ENCODE results near the gene MAST4. TPM values are rescaled to one million over a fixed set of nuclear protein-coding genes. Genes with fewer than 3 reads are reported as not detected.
"Not testable (repeated sequence)": the region's sequence is repeated elsewhere in the genome, so short reads cannot be mapped to it uniquely, and the experiment has no call there.

MAST4 gene
- polyA plus RNA-seq, 2 donors: 18.3 to 22.2 TPM

- 52 to 59% methylated on average over 2 of the region's 2 CpGs for WGBS, 2 donors
- no peaks in the 10 kb centered on the region for H3K9me3 ChIP-seq (ENCODE audit: control insufficient read depth in 2 of 2, insufficient read depth in 1 of 2, low read depth in 1 of 2, low read length in 1 of 2)
- no peak overlapping the region for H3K27ac ChIP-seq (ENCODE audit: low read depth in 2 of 2, low read length in 1 of 2)
These were observed 75.1 kb downstream of the MAST4 start for GRCh38 chr5:66671305-66671704.

DNA sequence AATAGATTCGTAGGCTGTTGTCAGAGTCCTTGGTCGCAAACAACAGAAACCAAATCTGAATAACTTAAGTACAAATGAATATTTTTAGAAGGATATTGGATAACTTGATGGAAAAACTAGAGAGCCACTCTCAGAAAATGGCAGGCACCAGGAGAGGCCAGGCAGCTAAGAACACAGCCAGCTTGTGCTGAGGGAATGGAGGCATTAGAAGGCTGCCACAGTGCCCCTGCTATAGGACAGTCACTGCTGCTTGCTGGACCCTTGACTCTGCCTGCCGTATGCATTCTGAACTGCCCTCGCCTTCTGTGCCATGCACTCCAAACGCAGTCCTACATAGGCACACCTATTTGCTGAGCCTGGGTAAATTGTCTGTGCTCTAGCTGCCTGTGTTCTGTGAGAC lies 78.6 kb downstream of the MAST4 start:
- WGBS, 2 donors: 92 to 94% methylated on average over 5 of the region's 5 CpGs
- no peaks in the 10 kb centered on the region for H3K27me3 ChIP-seq (ENCODE audit: control insufficient read depth in 1 of 2, insufficient read depth in 2 of 2, low read length in 2 of 2)
- no peaks in the 10 kb centered on the region for H3K36me3 ChIP-seq (ENCODE audit: control insufficient read depth in 2 of 2, insufficient read depth in 2 of 2, low read length in 1 of 2)
- H3K9me3 ChIP-seq (ENCODE audit: control insufficient read depth in 2 of 2, insufficient read depth in 1 of 2, low read depth in 1 of 2, low read length in 1 of 2): no peaks in the 10 kb centered on the region
- no peak overlapping the region for H3K4me3 ChIP-seq (ENCODE audit: low read depth in 1 of 2, low read length in 2 of 2)
- no peaks in the 10 kb centered on the region for H3K4me1 ChIP-seq (ENCODE audit: control insufficient read depth in 2 of 2, insufficient read depth in 2 of 2, low read length in 1 of 2)
- no peak overlapping the region for H3K27ac ChIP-seq (ENCODE audit: low read depth in 2 of 2, low read length in 1 of 2)

More at GRCh38 chr5:66671305-66671704, 75.1 kb downstream of the MAST4 start:
- no peaks in the 10 kb centered on the region for H3K36me3 ChIP-seq (ENCODE audit: control insufficient read depth in 2 of 2, insufficient read depth in 2 of 2, low read length in 1 of 2)
- peaks cover 0 to 4% of the 10 kb centered on the region in 2 donors for H3K4me1 ChIP-seq (ENCODE audit: control insufficient read depth in 2 of 2, insufficient read depth in 2 of 2, low read length in 1 of 2)
- peaks cover 0 to 2% of the 10 kb centered on the region in 2 donors for H3K27me3 ChIP-seq (ENCODE audit: control insufficient read depth in 1 of 2, insufficient read depth in 2 of 2, low read length in 2 of 2)
- H3K4me3 ChIP-seq (ENCODE audit: low read depth in 1 of 2, low read length in 2 of 2): no peak overlapping the region

GRCh38 chr5:66675406-66675805 lies 79.2 kb downstream of the MAST4 start:
- H3K4me1 ChIP-seq (ENCODE audit: control insufficient read depth in 2 of 2, insufficient read depth in 2 of 2, low read length in 1 of 2): no peaks in the 10 kb centered on the region
- H3K4me3 ChIP-seq (ENCODE audit: low read depth in 1 of 2, low read length in 2 of 2): no peak overlapping the region
- H3K9me3 ChIP-seq (ENCODE audit: control insufficient read depth in 2 of 2, insufficient read depth in 1 of 2, low read depth in 1 of 2, low read length in 1 of 2): no peaks in the 10 kb centered on the region
- H3K27me3 ChIP-seq (ENCODE audit: control insufficient read depth in 1 of 2, insufficient read depth in 2 of 2, low read length in 2 of 2): no peaks in the 10 kb centered on the region
- H3K27ac ChIP-seq (ENCODE audit: low read depth in 2 of 2, low read length in 1 of 2): no peak overlapping the region
- no peaks in the 10 kb centered on the region for H3K36me3 ChIP-seq (ENCODE audit: control insufficient read depth in 2 of 2, insufficient read depth in 2 of 2, low read length in 1 of 2)
- 62 to 77% methylated on average over 2 of the region's 2 CpGs for WGBS, 2 donors

DNA sequence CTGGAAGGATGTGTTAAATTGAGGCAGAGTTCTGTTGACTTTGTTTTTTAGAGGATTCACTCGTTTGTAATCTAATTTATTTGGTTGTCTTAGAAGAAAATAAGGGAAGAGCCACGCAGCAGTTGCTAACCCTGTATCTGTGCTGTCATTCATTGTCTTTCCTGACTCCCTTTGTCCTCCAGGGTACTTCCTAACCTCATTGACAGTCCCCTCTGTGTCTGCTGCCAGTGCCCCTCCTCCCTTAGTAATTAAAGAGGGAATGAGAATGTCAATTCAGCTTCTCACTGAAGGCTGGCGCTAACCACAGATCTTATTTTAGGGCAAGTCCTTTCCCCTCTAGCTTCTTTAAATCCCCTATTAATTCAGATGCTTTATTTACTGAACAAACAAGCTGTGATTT lies 84.0 kb downstream of the MAST4 start:
- no peaks in the 10 kb centered on the region for H3K36me3 ChIP-seq (ENCODE audit: control insufficient read depth in 2 of 2, insufficient read depth in 2 of 2, low read length in 1 of 2)
- H3K4me3 ChIP-seq (ENCODE audit: low read depth in 1 of 2, low read length in 2 of 2): no peak overlapping the region
- WGBS, 2 donors: 69 to 70% methylated on average over 3 of the region's 3 CpGs
- H3K27me3 ChIP-seq (ENCODE audit: control insufficient read depth in 1 of 2, insufficient read depth in 2 of 2, low read length in 2 of 2): no peaks in the 10 kb centered on the region
- H3K9me3 ChIP-seq (ENCODE audit: control insufficient read depth in 2 of 2, insufficient read depth in 1 of 2, low read depth in 1 of 2, low read length in 1 of 2): no peaks in the 10 kb centered on the region
- no peak overlapping the region for H3K27ac ChIP-seq (ENCODE audit: low read depth in 2 of 2, low read length in 1 of 2)
- no peaks in the 10 kb centered on the region for H3K4me1 ChIP-seq (ENCODE audit: control insufficient read depth in 2 of 2, insufficient read depth in 2 of 2, low read length in 1 of 2)

GRCh38 chr5:66680804-66681203 lies 84.6 kb downstream of the MAST4 start:
- Histone ChIP-seq H3K4me1 (ENCODE audit: control insufficient read depth in 2 of 2, insufficient read depth in 2 of 2, low read length in 1 of 2) (no peaks in the 10 kb centered on the region), H3K4me3 (ENCODE audit: low read depth in 1 of 2, low read length in 2 of 2) (no peak overlapping the region), H3K36me3 (ENCODE audit: control insufficient read depth in 2 of 2, insufficient read depth in 2 of 2, low read length in 1 of 2) (no peaks in the 10 kb centered on the region), H3K9me3 (ENCODE audit: control insufficient read depth in 2 of 2, insufficient read depth in 1 of 2, low read depth in 1 of 2, low read length in 1 of 2) (no peaks in the 10 kb centered on the region), H3K27ac (ENCODE audit: low read depth in 2 of 2, low read length in 1 of 2) (no peak overlapping the region), H3K27me3 (ENCODE audit: control insufficient read depth in 1 of 2, insufficient read depth in 2 of 2, low read length in 2 of 2) (no peaks in the 10 kb centered on the region)
- 96 to 99% methylated on average over 3 of the region's 3 CpGs for WGBS, 2 donors

GRCh38 chr5:66684663-66685062 lies 88.5 kb downstream of the MAST4 start:
- Histone ChIP-seq H3K27ac (ENCODE audit: low read depth in 2 of 2, low read length in 1 of 2) (no peak overlapping the region), H3K4me3 (ENCODE audit: low read depth in 1 of 2, low read length in 2 of 2) (no peak overlapping the region), H3K36me3 (ENCODE audit: control insufficient read depth in 2 of 2, insufficient read depth in 2 of 2, low read length in 1 of 2) (no peaks in the 10 kb centered on the region), H3K4me1 (ENCODE audit: control insufficient read depth in 2 of 2, insufficient read depth in 2 of 2, low read length in 1 of 2) (no peaks in the 10 kb centered on the region), H3K27me3 (ENCODE audit: control insufficient read depth in 1 of 2, insufficient read depth in 2 of 2, low read length in 2 of 2) (no peaks in the 10 kb centered on the region), H3K9me3 (ENCODE audit: control insufficient read depth in 2 of 2, insufficient read depth in 1 of 2, low read depth in 1 of 2, low read length in 1 of 2) (no peaks in the 10 kb centered on the region)
- WGBS, 2 donors: 87 to 94% methylated on average over 2 of the region's 2 CpGs

GRCh38 chr5:66689522-66690220 lies 93.5 kb downstream of the MAST4 start:
- H3K9me3 ChIP-seq (ENCODE audit: control insufficient read depth in 2 of 2, insufficient read depth in 1 of 2, low read depth in 1 of 2, low read length in 1 of 2): no peaks in the 10 kb centered on the region
- no peaks in the 10 kb centered on the region for H3K36me3 ChIP-seq (ENCODE audit: control insufficient read depth in 2 of 2, insufficient read depth in 2 of 2, low read length in 1 of 2)
- WGBS, 2 donors: 63 to 80% methylated on average over 5 of the region's 5 CpGs
- no peak overlapping the region for H3K4me3 ChIP-seq (ENCODE audit: low read depth in 1 of 2, low read length in 2 of 2)
- no peak overlapping the region for H3K27ac ChIP-seq (ENCODE audit: low read depth in 2 of 2, low read length in 1 of 2)
- H3K4me1 ChIP-seq (ENCODE audit: control insufficient read depth in 2 of 2, insufficient read depth in 2 of 2, low read length in 1 of 2): no peaks in the 10 kb centered on the region
- H3K27me3 ChIP-seq (ENCODE audit: control insufficient read depth in 1 of 2, insufficient read depth in 2 of 2, low read length in 2 of 2): no peaks in the 10 kb centered on the region

DNA sequence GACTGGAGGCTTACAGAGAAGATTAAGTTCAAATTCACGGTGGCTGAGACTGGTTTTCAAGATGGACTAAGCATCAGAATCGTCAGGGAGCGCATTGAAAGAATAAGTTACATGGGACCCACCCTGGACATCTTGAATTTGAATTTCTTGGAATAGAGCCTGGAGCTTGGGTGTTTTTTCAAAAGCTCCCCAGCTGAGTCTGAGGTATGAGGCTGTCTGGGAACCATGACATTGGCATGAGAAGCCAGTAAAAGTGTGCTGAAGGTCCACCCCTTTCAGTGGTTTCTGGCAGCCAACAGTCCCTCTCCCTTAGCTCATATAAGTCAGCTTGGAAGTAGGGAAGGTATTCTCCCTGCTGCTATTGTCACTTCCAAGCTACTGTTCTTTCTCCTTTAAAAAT lies 97.8 kb downstream of the MAST4 start:
- no peak overlapping the region for H3K27ac ChIP-seq (ENCODE audit: low read depth in 2 of 2, low read length in 1 of 2)
- no peak overlapping the region for H3K4me3 ChIP-seq (ENCODE audit: low read depth in 1 of 2, low read length in 2 of 2)
- H3K27me3 ChIP-seq (ENCODE audit: control insufficient read depth in 1 of 2, insufficient read depth in 2 of 2, low read length in 2 of 2): no peaks in the 10 kb centered on the region
- no peaks in the 10 kb centered on the region for H3K36me3 ChIP-seq (ENCODE audit: control insufficient read depth in 2 of 2, insufficient read depth in 2 of 2, low read length in 1 of 2)
- WGBS, 2 donors: 85 to 92% methylated on average over 3 of the region's 3 CpGs
- no peaks in the 10 kb centered on the region for H3K9me3 ChIP-seq (ENCODE audit: control insufficient read depth in 2 of 2, insufficient read depth in 1 of 2, low read depth in 1 of 2, low read length in 1 of 2)
- H3K4me1 ChIP-seq (ENCODE audit: control insufficient read depth in 2 of 2, insufficient read depth in 2 of 2, low read length in 1 of 2): no peaks in the 10 kb centered on the region

DNA sequence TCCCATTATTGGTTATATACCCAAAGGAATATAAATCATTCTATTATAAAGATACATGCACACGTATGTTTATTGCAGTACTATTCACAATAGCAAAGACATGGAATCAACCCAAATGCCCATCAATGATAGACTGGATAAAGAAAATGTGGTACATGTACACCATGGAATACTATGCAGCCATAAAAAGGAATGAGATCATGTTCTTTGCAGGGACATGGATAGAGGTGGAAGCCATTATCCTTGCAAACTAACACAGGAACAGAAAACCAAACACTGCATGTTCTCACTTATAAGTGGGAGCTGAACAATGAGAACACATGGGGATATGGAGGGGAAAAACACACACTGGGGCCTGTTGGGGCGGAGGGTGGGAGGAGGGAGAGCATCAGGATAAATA lies 99.6 kb downstream of the MAST4 start:
- H3K27me3 ChIP-seq (ENCODE audit: control insufficient read depth in 1 of 2, insufficient read depth in 2 of 2, low read length in 2 of 2); H3K27ac ChIP-seq (ENCODE audit: low read depth in 2 of 2, low read length in 1 of 2); H3K4me1 ChIP-seq (ENCODE audit: control insufficient read depth in 2 of 2, insufficient read depth in 2 of 2, low read length in 1 of 2); H3K9me3 ChIP-seq (ENCODE audit: control insufficient read depth in 2 of 2, insufficient read depth in 1 of 2, low read depth in 1 of 2, low read length in 1 of 2); H3K4me3 ChIP-seq (ENCODE audit: low read depth in 1 of 2, low read length in 2 of 2); H3K36me3 ChIP-seq (ENCODE audit: control insufficient read depth in 2 of 2, insufficient read depth in 2 of 2, low read length in 1 of 2): not testable (repeated sequence)
- WGBS, 2 donors: 96% methylated on average over 2 of the region's 2 CpGs

GRCh38 chr5:66697796-66698564 lies 101.8 kb downstream of the MAST4 start:
- H3K36me3 ChIP-seq (ENCODE audit: control insufficient read depth in 2 of 2, insufficient read depth in 2 of 2, low read length in 1 of 2): no peaks in the 10 kb centered on the region
- no peaks in the 10 kb centered on the region for H3K27me3 ChIP-seq (ENCODE audit: control insufficient read depth in 1 of 2, insufficient read depth in 2 of 2, low read length in 2 of 2)
- WGBS, 2 donors: 58 to 63% methylated on average over 6 of the region's 6 CpGs
- H3K4me3 ChIP-seq (ENCODE audit: low read depth in 1 of 2, low read length in 2 of 2): no peak overlapping the region
- H3K4me1 ChIP-seq (ENCODE audit: control insufficient read depth in 2 of 2, insufficient read depth in 2 of 2, low read length in 1 of 2): no peaks in the 10 kb centered on the region
- H3K27ac ChIP-seq (ENCODE audit: low read depth in 2 of 2, low read length in 1 of 2): no peak overlapping the region
- H3K9me3 ChIP-seq (ENCODE audit: control insufficient read depth in 2 of 2, insufficient read depth in 1 of 2, low read depth in 1 of 2, low read length in 1 of 2): no peaks in the 10 kb centered on the region

All from esophagus (tissue), 2 donors.